A549 (cell line): ENCODE results near the gene NELFB. TPM values are rescaled to one million over a fixed set of nuclear protein-coding genes. Genes with fewer than 3 reads are reported as not detected.
A peak's percentile ranks its signal among the peaks of the same experiment; 100 is the strongest.

Experiments
- ATAC-seq, 2 experiments: fragments of 200-7000 bp in 1 of 2; fragments of >200 bp in 1 of 2; cut with Nextera tagmentation in 1 of 2; cut with Tn5 transposase in 1 of 2; 3 replicates each; pipeline versions ENCODE4 v1.8.0 to v1.9.1; 2018 to 2020; ENCODE audit warnings: mild to moderate bottlenecking in 1 of 2, moderate library complexity in 1 of 2
- CTCF ChIA-PET: fragments of 300-600 bp; sonication (Branson Sonifier 250); formaldehyde crosslinking; extraction: SDS; loops from one replicate; lab custom pipeline; 2021; ENCODE audit warnings: antibody characterized with exemption, inconsistent platforms; lab: Yijun Ruan, JAX
- POLR2A ChIA-PET: fragments of 350-600 bp; formaldehyde crosslinking; extraction: SDS; loops from one replicate; lab custom pipeline; 2021; ENCODE audit warnings: antibody characterized with exemption, inconsistent platforms; lab: Yijun Ruan, JAX
- DNase-seq, 2 experiments: peaks; one replicate each; pipeline versions ENCODE4 v3.0.0 to v3.0.0-alpha.2; 2011 to 2016; ENCODE audit warnings: low read depth in 1 of 2, low spot score in 1 of 2
- FAIRE-seq: peaks from 2 replicates; lab custom pipeline; 2011; peaks lifted over from hg19 to GRCh38; lab: Jason Lieb, UNC
- H3K27ac ChIP-seq, 2 experiments: fragments of >200 bp; sonication (Bioruptor Twin); formaldehyde crosslinking; 3 replicates each; pipeline ENCODE4 v1.5.1; 2016 to 2017
- H3K4me1 ChIP-seq: fragments of >200 bp; sonication (Bioruptor Twin); formaldehyde crosslinking; 3 replicates; pipeline ENCODE4 v1.6.1; 2016
- H3K4me2 ChIP-seq: fragments of >200 bp; sonication (Bioruptor Twin); formaldehyde crosslinking; 3 replicates; pipeline ENCODE4 v1.6.1; 2016
- H3K4me3 ChIP-seq: fragments of >200 bp; sonication (Bioruptor Twin); formaldehyde crosslinking; 3 replicates; pipeline ENCODE4 v1.5.1; 2016
- H3K9me3 ChIP-seq: fragments of >200 bp; sonication (Bioruptor Twin); formaldehyde crosslinking; 3 replicates; pipeline ENCODE4 v1.6.1; 2016
- ATOH8 ChIP-seq: fragments of 250-450 bp; sonication (Bioruptor Pico); IDR thresholded peaks from 2 replicates; pipeline ENCODE4 v1.5.0; 2020; ENCODE audit warnings: low read depth, mild to moderate bottlenecking, moderate library complexity
- CBX8 ChIP-seq: fragments of 200-600 bp; sonication (generic); IDR thresholded peaks from 2 replicates; pipeline ENCODE4 v1.6.1; 2016
- CEBPB ChIP-seq, 2 experiments: fragments of >200 bp in 1 of 2; sonication (Bioruptor Twin) in 1 of 2; formaldehyde crosslinking in 1 of 2; IDR thresholded peaks; 2 replicates each; pipeline ENCODE4 v1.6.1; 2012 to 2016
- E2F6 ChIP-seq: IDR thresholded peaks from 2 replicates; pipeline ENCODE4 v1.6.1; 2012; ENCODE audit warnings: low read depth, borderline replicate concordance
- ELK1 ChIP-seq: fragments of 150-350 bp; IDR thresholded peaks from 2 replicates; pipeline ENCODE4 v1.6.1; 2014; ENCODE audit warnings: low read depth, mild to moderate bottlenecking, low read length
- ESRRA ChIP-seq: fragments of 150-350 bp; IDR thresholded peaks from 2 replicates; pipeline ENCODE4 v1.6.1; 2014; ENCODE audit warnings: mild to moderate bottlenecking, low read length, borderline replicate concordance
- FOSB ChIP-seq: fragments of 250-450 bp; sonication (Bioruptor Pico); IDR thresholded peaks from 2 replicates; pipeline ENCODE4 v1.5.0; 2020; ENCODE audit warnings: mild to moderate bottlenecking, moderate library complexity
- HEYL ChIP-seq: fragments of 250-450 bp; sonication (Bioruptor Pico); IDR thresholded peaks from 2 replicates; pipeline ENCODE4 v1.8.0; 2021; ENCODE audit warnings: mild to moderate bottlenecking, moderate library complexity
- HMGXB4 ChIP-seq: fragments of 250-450 bp; sonication (Bioruptor Pico); IDR thresholded peaks from 2 replicates; pipeline ENCODE4 v1.5.0; 2021; ENCODE audit warnings: mild to moderate bottlenecking, moderate library complexity, borderline replicate concordance
- HOXB5 ChIP-seq: fragments of 250-450 bp; sonication (Bioruptor Pico); IDR thresholded peaks from 2 replicates; pipeline ENCODE4 v1.5.0; 2020; ENCODE audit warnings: mild to moderate bottlenecking, moderate library complexity
- MAZ ChIP-seq: fragments of 150-350 bp; IDR thresholded peaks from 2 replicates; pipeline ENCODE4 v1.6.1; 2014; ENCODE audit warnings: antibody characterized with exemption, low read depth, low read length, borderline replicate concordance
- MYC ChIP-seq: IDR thresholded peaks from 2 replicates; pipeline ENCODE4 v1.6.1; 2012; ENCODE audit warnings: mild to moderate bottlenecking, inconsistent platforms, low read length, improper control_type of control experiment, borderline replicate concordance
- RAD21 ChIP-seq, 2 experiments: fragments of >200 bp in 1 of 2; sonication (Bioruptor Twin) in 1 of 2; formaldehyde crosslinking in 1 of 2; IDR thresholded peaks in 1 of 2; conservative IDR thresholded peaks in 1 of 2; 2 replicates in 1 of 2; 3 replicates in 1 of 2; pipeline ENCODE4 v1.6.1; 2012 to 2018; ENCODE audit warnings: inconsistent platforms in 1 of 2
- RARB ChIP-seq: fragments of 250-450 bp; sonication (Bioruptor Pico); IDR thresholded peaks from 2 replicates; pipeline ENCODE4 v1.8.0; 2021; ENCODE audit warnings: mild to moderate bottlenecking, moderate library complexity
- RCOR1 ChIP-seq: fragments of 150-350 bp; IDR thresholded peaks from 2 replicates; pipeline ENCODE4 v1.6.1; 2014; ENCODE audit warnings: antibody characterized with exemption, low read length, low read depth
- REST ChIP-seq: fragments of 200-600 bp; sonication (generic); IDR thresholded peaks from 2 replicates; pipeline ENCODE4 v1.6.1; 2016; ENCODE audit warnings: antibody characterized with exemption, mild to moderate bottlenecking, moderate library complexity
- SREBF2 ChIP-seq: fragments of 450-650 bp; IDR thresholded peaks from 2 replicates; pipeline ENCODE4 v1.6.1; 2014; ENCODE audit warnings: mild to moderate bottlenecking, moderate library complexity
- USF2 ChIP-seq: fragments of 450-650 bp; IDR thresholded peaks from 2 replicates; pipeline ENCODE4 v1.6.1; 2014; ENCODE audit warnings: antibody characterized with exemption
- ZC3H11A ChIP-seq: fragments of 450-650 bp; IDR thresholded peaks from 2 replicates; pipeline ENCODE4 v1.6.1; 2014; ENCODE audit warnings: antibody characterized with exemption, mild to moderate bottlenecking
- WGBS: methylation state at CpG from one replicate; pipeline ENCODE4 v1.1.6; 2017; ENCODE audit errors: missing lambda C conversion rate; 5-methylcytosine and 5-hydroxymethylcytosine counted together
- polyA plus RNA-seq, 4 experiments: library from polyadenylated mRNA; depleted of rRNA in 3 of 4; stranded (reverse); fragments of >200 nt; fragmentation: RNase III in 1 of 4; extraction: RNeasy Plus Mini Kit Qiagen cat#74134 plus additional on column Dnase treatment in 1 of 4; gene quantifications; 2 replicates in 3 of 4; 3 replicates in 1 of 4; pipeline ENCODE4 v1.2.3, GENCODE V29; 2011 to 2017

The NELFB gene
- polyA plus RNA-seq, 2 of the 4 experiments (the other 2 are of a cell fraction) = 31.8 to 45.3 TPM

- H3K4me1 ChIP-seq = peaks cover 22% of the 10 kb centered on the region
- ATAC-seq (no peak), FAIRE-seq (no peak), DNase-seq (no peak)
- H3K9me3 ChIP-seq = no peaks in the 10 kb centered on the region
- ChIA-PET POLR2A (interaction anchor here (1.0 kb wide), 1 partner anchor 27 kb away, joined by 3 read pairs; the partner anchor contains the start of gene TUBB4B), CTCF (interaction anchor here (1.1 to 17.1 kb wide), 5 partner anchors 9 to 26 kb away, joined by 3 to 236 read pairs (median 5); partner anchors contain the start of genes TOR4A and TUBB4B)
- WGBS = 92% methylated on average over 6 of the region's 6 CpGs
- no peak overlapping the region for H3K4me3 ChIP-seq
- TF ChIP-seq ESRRA (no peak), RARB (CRISPR knock-in tag) (no peak), MYC (no peak), SREBF2 (no peak), RCOR1 (no peak), CEBPB (IDR thresholded peaks at IDR 0.05) (no peak), E2F6 (no peak), ELK1 (no peak), ZC3H11A (no peak), RAD21 (conservative IDR thresholded peaks at IDR 0.05 in 1 of 2, IDR thresholded peaks at IDR 0.05 in 1 of 2) (no peak), FOSB (CRISPR knock-in tag) (no peak), REST (no peak), MAZ (no peak), HMGXB4 (CRISPR knock-in tag) (no peak), HOXB5 (CRISPR knock-in tag) (no peak), HEYL (CRISPR knock-in tag) (no peak), ATOH8 (CRISPR knock-in tag) (no peak), CBX8 (no peak), USF2 (no peak)
- no peak overlapping the region for H3K4me2 ChIP-seq
- H3K27ac ChIP-seq = peak overlapping the region; percentile 56 to 65; a peak in 4 of 6 replicates
These were observed 12.8 kb downstream of the NELFB start for GRCh38 chr9:137267933-137268355.
